ENCODE measurements around the gene CKAP2L.

CKAP2L gene

DNA sequence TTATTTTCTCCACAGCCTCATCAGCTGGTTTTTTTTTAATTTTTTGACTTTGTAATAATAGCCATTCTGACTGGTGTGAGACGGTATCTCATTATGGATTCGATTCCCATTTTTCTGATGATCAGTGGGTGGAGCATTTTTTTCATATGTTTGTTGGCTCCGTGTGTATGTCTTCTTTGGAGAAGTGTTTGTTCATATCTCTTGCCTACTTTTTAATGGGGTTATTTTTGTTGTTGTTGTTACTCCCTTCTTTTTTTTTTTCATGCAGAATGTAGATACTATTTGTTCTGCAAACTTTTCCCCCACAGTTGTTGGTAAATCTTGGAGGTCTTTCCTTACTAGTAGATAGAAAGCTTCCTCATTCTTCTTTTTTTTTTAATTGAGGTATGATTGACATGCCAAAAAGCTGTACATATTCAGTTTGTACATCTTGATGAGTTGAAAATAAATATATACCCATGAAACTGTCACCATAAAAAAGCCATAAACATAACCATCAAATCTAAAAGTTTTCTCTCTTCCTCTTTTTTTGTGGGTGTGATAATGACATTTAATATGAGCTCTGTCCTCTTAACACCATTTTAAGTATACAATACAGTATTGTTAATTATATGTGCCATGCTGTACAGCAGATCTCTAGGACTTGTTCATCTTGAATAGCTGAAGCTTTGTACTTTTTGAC lies 65.4 kb downstream of the CKAP2L start:
- DNase-seq: no peak
- intact Hi-C loops (cut with DNase I): no loop called here

DNA sequence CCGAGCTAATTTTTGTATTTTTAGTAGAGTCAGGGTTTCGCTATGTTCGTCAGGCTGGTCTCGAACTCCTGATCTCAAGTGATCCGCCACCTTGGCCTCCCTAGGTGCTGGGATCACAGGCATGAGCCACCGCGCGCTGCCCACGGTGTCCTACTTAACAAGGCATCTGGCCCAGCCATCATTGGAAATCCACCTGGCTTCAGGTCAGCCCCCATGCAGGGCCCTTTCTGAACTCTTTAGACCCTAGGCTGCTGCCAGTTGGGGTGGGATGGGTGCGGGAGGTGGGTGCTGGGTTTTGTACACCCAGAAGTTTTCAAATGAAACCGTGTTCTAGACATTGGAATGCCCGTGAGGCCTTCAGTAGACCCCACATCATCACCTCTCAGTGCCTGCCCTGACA lies 70.2 kb downstream of the CKAP2L start:
- intact Hi-C loops (cut with DNase I): no loop called here
- peak in 5 of 42 donors; percentile 3 to 22 (median 3) for DNase-seq

DNA sequence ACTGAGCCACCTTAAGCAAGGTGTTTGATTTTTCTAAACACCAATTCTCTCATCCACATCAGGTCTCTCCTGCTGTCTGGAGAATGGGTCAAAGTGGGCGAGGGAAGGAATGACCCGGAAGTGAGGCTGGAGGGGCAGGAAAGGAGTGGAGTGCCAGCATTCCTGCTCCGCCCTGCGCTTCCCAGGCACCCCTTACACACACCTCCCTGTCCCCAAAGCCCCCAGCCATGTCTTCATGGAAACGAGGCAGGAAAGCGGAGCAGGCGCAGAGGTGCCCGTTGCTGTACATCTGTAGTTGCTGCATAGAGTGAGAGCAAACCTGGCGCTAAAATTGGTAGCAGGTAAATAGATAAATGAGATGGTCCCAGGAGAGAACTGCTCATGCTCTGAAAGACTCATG lies 70.8 kb downstream of the CKAP2L start:
- intact Hi-C loops (cut with DNase I): no loop called here
- DNase-seq: peak in 4 of 42 donors; percentile 9 to 34 (median 18)

DNA sequence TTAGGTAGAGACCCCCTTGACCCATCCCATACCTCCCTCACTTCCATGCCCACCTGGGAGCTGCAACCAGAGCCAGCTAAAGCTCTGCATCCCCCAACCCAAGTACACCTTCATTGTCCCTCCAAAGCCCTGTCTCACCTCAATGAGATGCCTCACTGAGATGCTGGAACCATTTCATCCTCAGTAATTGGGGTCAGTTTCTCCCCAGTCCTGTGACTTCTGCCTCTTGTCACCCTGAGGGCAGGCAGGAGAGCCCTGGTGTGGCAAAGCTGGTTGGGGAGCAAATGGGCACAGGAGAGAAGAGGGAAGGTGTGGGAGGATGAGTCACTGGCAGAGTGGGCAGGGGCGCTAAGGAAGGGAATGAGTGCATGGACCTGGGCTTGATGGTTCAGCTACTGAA lies 71.5 kb downstream of the CKAP2L start:
- peak in 3 of 42 donors; percentile 11 to 33 (median 21) for DNase-seq
- intact Hi-C loops (cut with DNase I): no loop called here

DNA sequence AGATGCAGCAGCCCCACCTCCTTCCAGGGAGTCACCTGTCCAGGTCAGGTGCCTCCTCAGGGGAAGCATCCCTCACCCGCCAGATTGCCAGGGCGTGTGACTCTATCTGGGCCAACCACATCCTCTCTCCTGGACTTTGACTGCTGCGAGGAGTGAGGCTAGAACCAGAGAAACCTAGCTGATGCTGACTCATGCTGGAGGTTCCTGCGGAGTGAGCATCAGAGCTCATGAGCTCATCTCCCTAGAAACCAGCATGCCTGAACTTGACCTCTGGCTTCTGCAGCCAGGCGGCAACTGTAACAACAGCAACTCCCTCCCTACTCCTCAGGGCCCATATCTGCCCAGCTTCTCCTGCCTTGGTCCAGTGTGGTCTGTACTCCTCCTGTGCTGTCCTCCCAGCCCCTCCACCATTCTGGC lies 71.9 kb downstream of the CKAP2L start:
- DNase-seq: peak in 8 of 42 donors; percentile 12 to 49 (median 30)
- intact Hi-C loops (cut with DNase I): no loop called here

DNA sequence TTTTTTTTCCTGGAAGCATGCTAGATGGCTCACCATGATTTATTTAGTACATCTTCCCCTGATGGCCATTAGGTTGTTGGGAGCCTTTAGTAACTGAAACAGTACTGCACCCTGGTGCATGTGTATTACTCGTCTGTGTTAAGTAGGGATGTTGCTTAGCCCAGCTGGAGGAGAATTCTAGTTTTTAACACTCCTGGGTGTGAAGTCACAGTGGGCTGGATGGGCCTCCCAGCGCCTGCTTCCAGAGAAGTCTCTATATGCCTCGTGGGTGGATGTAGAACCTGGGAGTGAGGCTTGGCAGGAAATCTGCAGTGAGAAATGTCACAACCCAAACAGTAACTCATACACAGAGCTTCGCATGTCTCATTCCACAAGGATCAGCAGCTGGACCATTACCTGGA lies 72.5 kb downstream of the CKAP2L start:
- intact Hi-C loops (cut with DNase I): no loop called here
- peak in 2 of 42 donors; percentile 5 to 17 for DNase-seq

DNA sequence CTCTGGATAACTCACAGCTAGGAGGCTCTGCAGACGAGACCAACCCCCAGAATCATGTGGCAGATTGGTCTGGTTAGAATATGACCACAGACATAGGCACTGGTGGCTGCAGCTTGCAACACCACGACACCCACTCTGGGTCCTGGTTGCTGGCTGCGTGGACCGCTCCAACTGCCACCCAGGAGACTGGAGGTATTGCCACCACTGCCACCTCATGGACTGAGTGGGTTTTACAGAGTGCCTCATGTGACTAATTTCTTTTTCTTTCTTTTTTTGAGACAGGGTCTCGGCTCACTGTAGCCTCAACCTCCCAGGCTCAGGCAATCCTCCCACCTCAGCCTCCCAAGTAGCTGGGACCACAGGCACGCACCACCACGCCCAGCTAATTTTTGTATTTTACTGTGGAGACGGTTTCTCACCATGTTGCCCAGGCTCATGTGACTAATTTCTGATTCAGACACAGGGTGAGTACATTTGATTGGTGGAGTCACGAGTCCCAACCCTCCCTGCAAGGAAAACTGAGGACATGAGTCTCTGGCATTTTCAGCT lies 73.5 kb downstream of the CKAP2L start:
- peak; percentile 38 to 83 (median 65) for DNase-seq
- intact Hi-C loops (cut with DNase I): no loop called here

DNA sequence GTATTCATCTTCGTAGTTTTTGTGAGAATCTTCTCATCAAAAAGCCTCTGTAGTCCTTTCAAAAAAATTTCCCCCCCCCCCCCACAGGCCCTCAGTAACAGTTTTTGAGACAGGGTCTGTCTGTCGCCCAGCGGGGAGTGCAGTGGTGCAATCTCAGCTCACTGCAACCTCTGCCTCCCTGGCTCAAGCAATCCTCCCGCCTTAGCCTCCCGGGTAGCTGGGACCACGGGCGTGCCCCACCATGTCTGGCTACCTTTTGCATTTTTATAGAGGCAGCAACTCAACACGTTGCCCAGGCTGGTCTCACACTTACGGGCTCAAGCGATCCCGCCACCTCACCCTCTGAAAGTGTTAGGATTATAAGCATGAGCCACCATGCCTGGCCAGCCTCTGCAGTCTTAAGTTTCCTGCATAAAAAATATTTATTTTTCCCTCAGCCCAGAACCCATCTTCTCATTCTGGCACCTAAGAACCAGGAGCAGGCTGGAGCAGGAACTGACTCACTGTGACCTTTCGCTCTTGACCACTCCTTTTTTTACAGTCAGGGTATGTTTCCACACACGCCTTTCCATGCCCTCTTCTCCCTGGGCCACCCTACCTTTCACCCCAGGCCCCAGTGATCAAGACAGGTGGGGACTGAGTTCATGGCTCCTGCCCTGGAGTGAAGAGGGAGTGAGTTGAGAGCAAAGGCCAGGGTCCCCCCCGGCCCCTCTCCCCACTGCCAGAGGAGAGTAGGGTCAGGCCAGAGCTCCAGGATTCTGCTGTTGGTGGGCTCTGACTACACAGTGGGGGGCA lies 76.1 kb downstream of the CKAP2L start:
- peak in 3 of 42 donors; percentile 4 to 29 (median 14) for DNase-seq
- intact Hi-C loops (cut with DNase I): no loop called here

DNA sequence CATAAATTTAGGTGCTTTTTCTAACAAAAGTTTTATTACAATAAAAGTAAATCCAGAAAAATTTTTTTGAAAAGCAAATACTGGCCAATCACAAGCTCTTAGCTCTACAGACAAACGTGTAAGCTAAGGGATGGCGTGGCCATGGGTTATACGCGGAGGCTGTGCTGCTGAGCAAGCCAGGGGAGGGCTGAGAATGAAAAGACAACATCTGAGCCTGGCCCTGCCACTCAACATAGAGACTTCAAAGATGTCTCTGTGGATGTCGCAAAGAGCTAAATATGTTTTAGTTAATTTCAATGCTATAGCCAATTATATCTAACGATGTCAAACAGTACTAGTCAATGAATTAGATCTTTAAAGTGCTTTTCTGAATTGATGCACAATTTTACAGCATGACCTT lies 76.9 kb downstream of the CKAP2L start:
- intact Hi-C loops (cut with DNase I): no loop called here
- peak in 1 of 42 donors; percentile 1 for DNase-seq
